Tibial nerve (tissue), 4 donors: ENCODE data around the gene CFHR5. TPM values are rescaled to one million over a fixed set of nuclear protein-coding genes. Genes with fewer than 3 reads are reported as not detected.

ENCODE experiments used
- DNase-seq, 2 donors: peaks; one replicate each; pipeline ENCODE4 v3.0.0-alpha.2; 2019; ENCODE audit warnings: low spot score in 2 of 2
- H3K27ac ChIP-seq, 4 donors: fragments of 200-600 bp; sonication (generic) in 3 of 4; one replicate each; pipeline ENCODE4 v1.5.1; 2017 to 2019; ENCODE audit warnings: mild to moderate bottlenecking in 1 of 4
- H3K27me3 ChIP-seq, 2 donors: fragments of 200-600 bp; sonication (generic) in 1 of 2; one replicate each; pipeline versions ENCODE4 v1.5.1 to v1.6.0; 2017 to 2019
- H3K36me3 ChIP-seq, 3 donors: fragments of 200-600 bp; sonication (generic); one replicate each; pipeline ENCODE4 v1.5.1; 2018 to 2019
- H3K4me1 ChIP-seq, 4 donors: fragments of 200-600 bp; sonication (generic) in 3 of 4; one replicate each; pipeline ENCODE4 v1.5.1; 2017 to 2019
- H3K4me3 ChIP-seq, 4 donors: fragments of 200-600 bp; sonication (generic) in 3 of 4; one replicate each; pipeline ENCODE4 v1.5.1; 2017 to 2019; ENCODE audit warnings: mild to moderate bottlenecking in 1 of 4, moderate library complexity in 1 of 4
- H3K9me3 ChIP-seq, 4 donors: fragments of 200-600 bp; sonication (generic) in 3 of 4; one replicate each; pipeline ENCODE4 v1.5.1; 2017 to 2019
- CTCF ChIP-seq, 5 experiments: fragments of 200-600 bp in 3 of 5; fragments of 450-650 bp in 2 of 5; sonication (generic) in 3 of 5; IDR thresholded peaks; one replicate each; pipeline ENCODE4 v1.5.1; 2016 to 2019; ENCODE audit warnings: antibody characterized with exemption in 5 of 5, mild to moderate bottlenecking in 3 of 5, moderate library complexity in 2 of 5
- EP300 ChIP-seq, 2 donors: sonication (generic); formaldehyde crosslinking; IDR thresholded peaks; one replicate each; pipeline ENCODE4 v1.6.1; 2017; ENCODE audit warnings: antibody characterized with exemption in 2 of 2, mild to moderate bottlenecking in 1 of 2
- POLR2A ChIP-seq, 2 donors: fragments of 450-650 bp; IDR thresholded peaks; one replicate each; pipeline ENCODE4 v1.6.1; 2017; ENCODE audit warnings: antibody characterized with exemption in 2 of 2, mild to moderate bottlenecking in 2 of 2, moderate library complexity in 2 of 2
- WGBS, 2 donors: methylation state at CpG; one replicate each; pipeline ENCODE4 v1.1.5; 2018; 5-methylcytosine and 5-hydroxymethylcytosine counted together
- total RNA-seq, 4 donors: library from RNA; depleted of rRNA; stranded (reverse); fragments of >200 nt; gene quantifications; one replicate each; pipeline ENCODE4 v1.1.0, GENCODE V29; 2016

The CFHR5 gene
- total RNA-seq, 4 donors from 2014 or later, result not detected

GRCh38 chr1:196954778-196955177 lies 22.6 kb upstream of the CFHR5 start:
- no peak for DNase-seq
- no peaks in the 10 kb centered on the region for H3K4me1 ChIP-seq
- no peak overlapping the region for H3K27ac ChIP-seq
- WGBS, 2 donors, result 48 to 67% methylated on average over 2 of the region's 2 CpGs
- H3K36me3 ChIP-seq, result no peaks in the 10 kb centered on the region
- TF ChIP-seq CTCF (IDR thresholded peaks at IDR 0.05) (no peak), EP300 (IDR thresholded peaks at IDR 0.05) (no peak), POLR2A (IDR thresholded peaks at IDR 0.05) (no peak)
- no peak overlapping the region for H3K4me3 ChIP-seq
- no peaks in the 10 kb centered on the region for H3K27me3 ChIP-seq
- no peaks in the 10 kb centered on the region for H3K9me3 ChIP-seq

GRCh38 chr1:196955926-196956325 lies 21.4 kb upstream of the CFHR5 start:
- TF ChIP-seq POLR2A (IDR thresholded peaks at IDR 0.05) (no peak), EP300 (IDR thresholded peaks at IDR 0.05) (no peak), CTCF (IDR thresholded peaks at IDR 0.05) (no peak)
- WGBS, 2 donors, result 100% methylated on average over 1 of the region's 1 CpG

DNA sequence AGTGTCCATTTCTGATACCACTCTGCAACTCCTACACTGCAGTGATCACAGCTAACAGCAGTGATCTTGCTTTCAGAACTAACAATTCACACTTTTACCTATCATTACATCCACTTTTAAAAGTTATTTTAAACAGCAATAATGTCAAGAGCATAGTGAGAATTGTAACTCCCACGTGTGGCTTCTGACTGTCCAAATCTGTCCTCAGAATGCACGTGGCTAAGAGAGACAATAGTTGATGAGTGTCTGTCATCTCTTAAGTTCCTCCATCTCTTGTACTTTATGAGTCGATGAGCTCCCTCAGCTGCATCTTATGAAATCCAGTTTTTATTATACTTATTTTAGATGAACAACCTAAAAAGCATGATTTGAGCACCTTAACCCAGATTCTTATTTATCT lies 16.5 kb upstream of the CFHR5 start:
- TF ChIP-seq CTCF (IDR thresholded peaks at IDR 0.05) (no peak), EP300 (IDR thresholded peaks at IDR 0.05) (no peak), POLR2A (IDR thresholded peaks at IDR 0.05) (no peak)
- no peak overlapping the region for H3K27ac ChIP-seq
- 58 to 73% methylated on average over 3 of the region's 3 CpGs for WGBS, 2 donors
- H3K4me1 ChIP-seq, result no peaks in the 10 kb centered on the region
- H3K4me3 ChIP-seq, result no peak overlapping the region
- H3K27me3 ChIP-seq, result no peaks in the 10 kb centered on the region
- H3K9me3 ChIP-seq, result no peaks in the 10 kb centered on the region
- DNase-seq, result no peak
- H3K36me3 ChIP-seq, result no peaks in the 10 kb centered on the region

More at GRCh38 chr1:196955926-196956325, 21.4 kb upstream of the CFHR5 start:
- Histone ChIP-seq H3K27ac (no peak overlapping the region), H3K4me1 (no peaks in the 10 kb centered on the region), H3K9me3 (no peaks in the 10 kb centered on the region), H3K27me3 (no peaks in the 10 kb centered on the region), H3K36me3 (no peaks in the 10 kb centered on the region), H3K4me3 (no peak overlapping the region)
- DNase-seq, result no peak

DNA sequence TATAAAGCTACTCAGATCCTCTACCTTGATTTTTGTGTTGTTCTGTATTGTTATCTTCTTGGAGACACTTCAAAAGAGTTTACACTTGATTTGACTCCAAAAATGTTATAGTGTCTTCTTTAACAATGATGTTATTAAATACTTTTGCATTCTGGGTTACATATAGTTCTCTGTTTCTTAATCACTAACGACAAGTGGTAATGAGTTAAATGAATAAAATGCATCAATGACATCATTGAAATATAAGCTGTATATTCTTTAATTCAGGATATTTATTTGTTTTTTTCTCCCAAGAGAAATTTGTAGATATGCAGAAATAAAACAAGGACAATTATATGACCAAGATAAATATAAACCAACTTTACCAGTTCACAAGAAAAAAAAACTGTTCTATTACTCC lies 7.2 kb upstream of the CFHR5 start:
- no peaks in the 10 kb centered on the region for H3K36me3 ChIP-seq
- no peak for TF ChIP-seq POLR2A (IDR thresholded peaks at IDR 0.05)
- no peak for TF ChIP-seq EP300 (IDR thresholded peaks at IDR 0.05)
- no peak for TF ChIP-seq CTCF (IDR thresholded peaks at IDR 0.05)
- 70 to 76% methylated on average over 1 of the region's 1 CpG for WGBS, 2 donors
- no peak overlapping the region for H3K4me3 ChIP-seq
- no peaks in the 10 kb centered on the region for H3K27me3 ChIP-seq
- H3K9me3 ChIP-seq, result no peaks in the 10 kb centered on the region
- H3K4me1 ChIP-seq, result no peaks in the 10 kb centered on the region
- no peak for DNase-seq
- H3K27ac ChIP-seq, result no peak overlapping the region

- WGBS, 2 donors, result 88 to 94% methylated on average over 4 of the region's 4 CpGs
- Histone ChIP-seq H3K4me1 (no peaks in the 10 kb centered on the region), H3K9me3 (no peaks in the 10 kb centered on the region), H3K27me3 (no peaks in the 10 kb centered on the region), H3K27ac (no peak overlapping the region), H3K4me3 (no peak overlapping the region), H3K36me3 (no peaks in the 10 kb centered on the region)
- no peak for DNase-seq
- no peak for TF ChIP-seq EP300 (IDR thresholded peaks at IDR 0.05)
- no peak for TF ChIP-seq POLR2A (IDR thresholded peaks at IDR 0.05)
- TF ChIP-seq CTCF (IDR thresholded peaks at IDR 0.05), result no peak
These were observed 1.1 kb upstream of the CFHR5 start for GRCh38 chr1:196976278-196976677.
